ENCODE results near the gene GDPGP1.
"Not testable (repeated sequence)": the region's sequence is repeated elsewhere in the genome, so short reads cannot be mapped to it uniquely, and the experiment has no call there.

The GDPGP1 gene

DNA sequence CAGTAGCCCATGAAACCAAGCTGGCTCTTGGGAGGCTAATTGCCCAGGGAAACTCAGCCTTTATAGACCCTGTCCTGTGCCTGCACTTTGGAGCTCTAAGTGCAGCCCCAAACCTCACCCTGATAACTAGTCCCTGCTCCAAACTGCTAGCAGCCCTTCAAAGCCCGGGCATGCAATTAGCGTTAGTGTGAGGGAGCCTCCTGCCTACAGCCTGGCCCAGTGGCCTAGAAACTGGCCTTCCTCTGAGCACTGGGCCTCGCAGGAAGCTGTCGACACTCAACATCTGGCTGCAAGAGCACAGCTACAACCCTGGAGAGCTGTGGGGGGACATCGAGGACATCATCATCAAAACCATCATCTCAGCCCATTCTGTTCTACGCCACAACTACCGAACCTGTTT is 23.8 kb downstream of the GDPGP1 start:
- TF ChIP-seq CTCF (IDR thresholded peaks at IDR 0.05; ENCODE audit: unreplicated experiment in 3 of 3): no peak
- Mint-ChIP-seq H3K27ac (no peak overlapping the region), H3K36me3 (ENCODE audit: low read depth) (no peaks in the 10 kb centered on the region), H3K27me3 (ENCODE audit: low read depth) (peaks cover 18% of the 10 kb centered on the region), H3K4me1 (no peaks in the 10 kb centered on the region), H3K9me3 (no peaks in the 10 kb centered on the region), H3K4me3 (no peak overlapping the region)

- Mint-ChIP-seq H3K9me3 (no peaks in the 10 kb centered on the region), H3K27me3 (ENCODE audit: low read depth) (peaks cover 14% of the 10 kb centered on the region), H3K27ac (no peak overlapping the region), H3K4me3 (no peak overlapping the region), H3K4me1 (no peaks in the 10 kb centered on the region), H3K36me3 (ENCODE audit: low read depth) (no peaks in the 10 kb centered on the region)
- no peak for TF ChIP-seq CTCF (IDR thresholded peaks at IDR 0.05; ENCODE audit: unreplicated experiment in 3 of 3)
These were observed 25.5 kb downstream of the GDPGP1 start for GRCh38 chr15:90259524-90259923.

DNA sequence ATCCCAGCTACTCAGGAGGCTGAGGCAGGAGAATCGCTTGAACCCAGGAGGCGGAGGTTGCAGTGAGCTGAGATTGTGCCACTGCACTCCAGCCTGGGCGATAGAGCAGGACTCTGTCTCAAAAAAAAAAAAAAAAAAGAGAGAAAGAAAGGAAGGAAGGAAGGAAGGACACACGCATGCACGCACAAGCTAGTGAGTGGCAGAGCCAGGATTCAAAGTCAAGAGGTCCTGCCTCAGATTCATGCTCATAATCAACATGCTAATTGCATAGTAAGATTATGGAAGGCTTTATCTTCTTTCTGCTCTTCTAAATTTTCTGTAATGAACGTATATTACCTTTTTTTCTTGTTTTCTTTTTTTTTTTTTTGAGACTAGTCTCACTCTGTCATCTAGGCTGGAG is 26.7 kb downstream of the GDPGP1 start:
- H3K9me3 Mint-ChIP-seq; H3K4me3 Mint-ChIP-seq; H3K27ac Mint-ChIP-seq; H3K4me1 Mint-ChIP-seq; H3K27me3 Mint-ChIP-seq (ENCODE audit: low read depth); H3K36me3 Mint-ChIP-seq (ENCODE audit: low read depth): not testable (repeated sequence)

DNA sequence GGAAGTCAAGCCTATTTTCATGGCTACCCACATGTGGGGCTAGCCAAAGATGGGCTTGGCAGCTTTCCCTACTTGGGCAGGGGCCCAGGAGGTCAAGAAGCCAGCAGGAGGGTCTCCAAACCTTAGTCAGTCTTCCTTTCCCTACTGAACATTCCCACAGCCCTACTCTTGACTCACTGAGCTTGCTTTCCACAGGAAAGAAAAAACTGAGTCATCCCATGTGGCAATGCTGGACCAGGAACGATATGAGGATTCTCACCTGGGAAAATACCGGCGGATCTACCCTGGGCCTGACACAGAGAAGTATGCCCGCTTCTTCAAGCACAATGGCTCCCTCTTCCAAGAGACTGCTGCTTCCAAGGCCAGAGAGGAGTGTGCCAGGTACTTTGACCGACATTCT is 27.8 kb downstream of the GDPGP1 start:
- Mint-ChIP-seq H3K4me3 (no peak overlapping the region), H3K4me1 (peaks cover 14% of the 10 kb centered on the region), H3K27me3 (ENCODE audit: low read depth) (no peaks in the 10 kb centered on the region), H3K9me3 (no peaks in the 10 kb centered on the region), H3K36me3 (ENCODE audit: low read depth) (no peaks in the 10 kb centered on the region), H3K27ac (no peak overlapping the region)
- TF ChIP-seq CTCF (IDR thresholded peaks at IDR 0.05; ENCODE audit: unreplicated experiment in 3 of 3): no peak

GRCh38 chr15:90262426-90262825 is 28.4 kb downstream of the GDPGP1 start:
- Mint-ChIP-seq H3K27me3 (ENCODE audit: low read depth) (no peaks in the 10 kb centered on the region), H3K4me1 (peaks cover 19% of the 10 kb centered on the region), H3K36me3 (ENCODE audit: low read depth) (no peaks in the 10 kb centered on the region), H3K27ac (peak overlapping the region in 1 of 3 experiments; percentile 5), H3K9me3 (no peaks in the 10 kb centered on the region), H3K4me3 (peak overlapping the region; percentile 3 to 63 (median 54))
- TF ChIP-seq CTCF (IDR thresholded peaks at IDR 0.05; ENCODE audit: unreplicated experiment in 3 of 3): no peak

DNA sequence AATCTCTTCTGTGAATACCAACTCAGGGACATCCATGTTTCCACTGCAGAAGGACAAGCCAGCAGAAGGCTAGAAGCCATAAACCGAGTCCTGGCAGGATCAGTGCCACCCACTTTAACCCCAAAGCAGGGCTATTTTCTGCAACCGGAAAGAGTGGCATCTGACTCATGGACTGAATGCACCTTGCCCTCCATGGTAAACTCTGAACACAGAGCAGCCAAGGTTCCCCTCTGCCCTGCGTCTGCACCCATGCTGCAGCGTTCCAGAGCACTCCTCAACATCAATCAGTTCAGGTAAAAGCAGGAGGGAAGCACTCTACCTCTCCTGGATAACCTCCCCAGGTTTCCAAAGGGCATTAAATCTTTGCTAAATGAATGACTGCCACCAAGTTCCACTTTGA is 30.7 kb downstream of the GDPGP1 start:
- H3K36me3 Mint-ChIP-seq (ENCODE audit: low read depth): peaks cover 12% of the 10 kb centered on the region
- H3K27ac Mint-ChIP-seq: peak overlapping the region; percentile 97 to 99 (median 98)
- no peak for TF ChIP-seq CTCF (IDR thresholded peaks at IDR 0.05; ENCODE audit: unreplicated experiment in 3 of 3)
- no peaks in the 10 kb centered on the region for H3K9me3 Mint-ChIP-seq
- peaks cover 36% of the 10 kb centered on the region for H3K4me1 Mint-ChIP-seq
- H3K27me3 Mint-ChIP-seq (ENCODE audit: low read depth): no peaks in the 10 kb centered on the region
- H3K4me3 Mint-ChIP-seq: peak overlapping the region; percentile 98 to 99 (median 99)

Data from nephron (organoid).